ENCODE data around the gene IGSF9B.

IGSF9B gene

DNA sequence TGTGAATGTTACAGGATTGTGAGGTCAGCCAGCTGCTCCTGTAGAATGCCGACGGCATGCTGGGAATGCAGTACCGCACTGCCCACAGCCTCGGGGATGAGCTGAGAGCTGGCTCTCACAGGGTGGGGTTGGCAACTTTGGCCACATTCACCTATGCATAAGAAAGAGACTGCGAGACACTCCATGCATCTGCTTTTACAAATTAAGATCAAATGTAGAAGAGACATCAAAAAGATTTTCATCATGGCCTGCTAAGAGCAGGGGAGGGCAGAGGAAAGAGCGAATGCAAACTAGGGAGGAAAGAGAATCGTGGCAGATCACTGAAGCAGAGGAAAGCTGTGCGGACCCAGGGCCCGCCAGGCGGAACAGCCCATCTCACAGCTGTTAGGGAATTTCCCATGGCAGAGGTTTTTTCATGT lies 61.7 kb downstream of the IGSF9B start:
- H3K4me2 ChIP-seq (ENCODE audit: low read length), result no peak overlapping the region
- H3K9me3 ChIP-seq (ENCODE audit: control insufficient read depth, low read length), result no peaks in the 10 kb centered on the region
- H3K27ac ChIP-seq, result no peak overlapping the region
- no peaks in the 10 kb centered on the region for H3K4me1 ChIP-seq
- H2AFZ ChIP-seq, result no peak overlapping the region
- no peaks in the 10 kb centered on the region for H3K36me3 ChIP-seq (ENCODE audit: control insufficient read depth, insufficient read depth, low read length)
- no peak overlapping the region for H3K4me3 ChIP-seq (ENCODE audit: low read depth, low read length)
- H3K9ac ChIP-seq, result no peak overlapping the region
- no peak for TF ChIP-seq CTCF (IDR thresholded peaks at IDR 0.05)
- H3K79me2 ChIP-seq, result no peaks in the 10 kb centered on the region
- no peaks in the 10 kb centered on the region for H3K27me3 ChIP-seq (ENCODE audit: control insufficient read depth, insufficient read depth, low read length)

- no peak for TF ChIP-seq CTCF (IDR thresholded peaks at IDR 0.05)
- Histone ChIP-seq H3K27me3 (ENCODE audit: control insufficient read depth, insufficient read depth, low read length) (no peaks in the 10 kb centered on the region), H2AFZ (no peak overlapping the region), H3K36me3 (ENCODE audit: control insufficient read depth, insufficient read depth, low read length) (no peaks in the 10 kb centered on the region), H3K4me1 (no peaks in the 10 kb centered on the region), H3K79me2 (no peaks in the 10 kb centered on the region), H3K9me3 (ENCODE audit: control insufficient read depth, low read length) (no peaks in the 10 kb centered on the region), H3K9ac (no peak overlapping the region), H3K4me2 (ENCODE audit: low read length) (no peak overlapping the region), H3K4me3 (ENCODE audit: low read depth, low read length) (no peak overlapping the region), H3K27ac (no peak overlapping the region)
These were observed 63.4 kb downstream of the IGSF9B start for GRCh38 chr11:133893381-133893780.

DNA sequence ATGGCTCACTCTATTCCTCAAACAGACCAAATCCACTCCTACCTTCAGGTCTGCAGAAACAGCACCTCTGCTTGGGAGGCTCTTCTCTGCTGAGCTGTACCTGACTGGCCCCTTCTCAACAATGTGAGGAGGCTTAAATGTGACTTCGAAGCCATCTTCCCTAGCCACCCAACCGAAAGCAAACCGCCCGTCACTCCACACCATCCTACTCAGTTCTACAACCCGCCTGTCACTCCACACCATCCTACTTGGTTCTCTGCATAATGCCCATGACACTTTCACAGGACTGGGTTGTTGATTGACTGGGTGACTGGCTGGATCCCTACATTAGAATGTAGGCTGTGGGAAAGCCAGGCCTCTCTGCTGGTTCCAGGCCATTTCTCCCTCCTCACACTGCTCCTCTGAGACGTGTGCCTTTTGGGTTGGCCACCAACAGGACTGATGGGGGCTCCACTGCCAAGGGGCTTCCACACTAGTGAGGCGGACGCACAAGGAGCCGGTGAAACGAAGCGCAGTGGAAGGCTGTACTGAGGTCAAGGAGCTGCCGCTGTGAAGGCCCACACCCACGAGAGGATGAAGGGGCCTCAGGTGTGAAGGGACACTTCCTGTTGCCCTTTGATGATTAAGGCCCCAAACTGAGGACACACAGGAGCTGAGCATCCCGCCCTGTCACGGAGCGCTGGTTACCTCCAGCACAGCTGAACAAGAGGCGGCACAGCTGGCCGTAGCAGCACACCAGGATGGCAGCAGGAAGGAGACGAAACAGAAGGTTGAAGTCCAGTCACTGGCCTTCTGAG lies 64.0 kb downstream of the IGSF9B start:
- Histone ChIP-seq H3K4me3 (ENCODE audit: low read depth, low read length) (no peak overlapping the region), H2AFZ (no peak overlapping the region), H3K79me2 (no peaks in the 10 kb centered on the region), H3K9ac (no peak overlapping the region), H3K27ac (no peak overlapping the region), H3K36me3 (ENCODE audit: control insufficient read depth, insufficient read depth, low read length) (no peaks in the 10 kb centered on the region), H3K27me3 (ENCODE audit: control insufficient read depth, insufficient read depth, low read length) (no peaks in the 10 kb centered on the region), H3K4me1 (no peaks in the 10 kb centered on the region), H3K9me3 (ENCODE audit: control insufficient read depth, low read length) (no peaks in the 10 kb centered on the region), H3K4me2 (ENCODE audit: low read length) (no peak overlapping the region)
- no peak for TF ChIP-seq CTCF (IDR thresholded peaks at IDR 0.05)

GRCh38 chr11:133892126-133892525 lies 64.6 kb downstream of the IGSF9B start:
- H3K4me1 ChIP-seq, result no peaks in the 10 kb centered on the region
- H2AFZ ChIP-seq, result no peak overlapping the region
- no peak overlapping the region for H3K9ac ChIP-seq
- H3K27ac ChIP-seq, result no peak overlapping the region
- H3K36me3 ChIP-seq (ENCODE audit: control insufficient read depth, insufficient read depth, low read length), result no peaks in the 10 kb centered on the region
- H3K4me3 ChIP-seq (ENCODE audit: low read depth, low read length), result no peak overlapping the region
- no peaks in the 10 kb centered on the region for H3K79me2 ChIP-seq
- no peaks in the 10 kb centered on the region for H3K9me3 ChIP-seq (ENCODE audit: control insufficient read depth, low read length)
- H3K27me3 ChIP-seq (ENCODE audit: control insufficient read depth, insufficient read depth, low read length), result no peaks in the 10 kb centered on the region
- no peak overlapping the region for H3K4me2 ChIP-seq (ENCODE audit: low read length)
- TF ChIP-seq CTCF (IDR thresholded peaks at IDR 0.05), result no peak

- TF ChIP-seq CTCF (IDR thresholded peaks at IDR 0.05), result no peak
- no peak overlapping the region for H2AFZ ChIP-seq
- no peaks in the 10 kb centered on the region for H3K36me3 ChIP-seq (ENCODE audit: control insufficient read depth, insufficient read depth, low read length)
- no peaks in the 10 kb centered on the region for H3K27me3 ChIP-seq (ENCODE audit: control insufficient read depth, insufficient read depth, low read length)
- H3K27ac ChIP-seq, result no peak overlapping the region
- H3K9ac ChIP-seq, result no peak overlapping the region
- no peaks in the 10 kb centered on the region for H3K9me3 ChIP-seq (ENCODE audit: control insufficient read depth, low read length)
- H3K79me2 ChIP-seq, result no peaks in the 10 kb centered on the region
- H3K4me1 ChIP-seq, result no peaks in the 10 kb centered on the region
- no peak overlapping the region for H3K4me3 ChIP-seq (ENCODE audit: low read depth, low read length)
- no peak overlapping the region for H3K4me2 ChIP-seq (ENCODE audit: low read length)
These were observed 66.9 kb downstream of the IGSF9B start for GRCh38 chr11:133889893-133890292.
